Adipose tissue (tissue), 3 donors: ENCODE data around the gene BCAS1. TPM values are rescaled to one million over a fixed set of nuclear protein-coding genes. Genes with fewer than 3 reads are reported as not detected.
"Not testable (repeated sequence)": the region's sequence is repeated elsewhere in the genome, so short reads cannot be mapped to it uniquely, and the experiment has no call there.

Experiments
- H3K27ac ChIP-seq: one replicate; pipeline ENCODE4 v1.5.1; 2013; ENCODE audit warnings: low read depth, low read length
- WGBS, 3 donors: extraction: QIAGEN DNeasy Blood & Tissue Kit; methylation state at CpG; one replicate each; pipeline ENCODE4 v1.1.7; 2013; 5-methylcytosine and 5-hydroxymethylcytosine counted together
- polyA plus RNA-seq, 3 donors: library from polyadenylated mRNA; stranded (reverse); fragments of 200-250 nt; gene quantifications; one replicate each; pipeline ENCODE4 v1.2.3, GENCODE V29; 2013
- donor health status: healthy with polysubstance abuse.
- donor health status: Bipolar disorder and iron deficiency.
- donor health status: healthy.

Gene BCAS1
- polyA plus RNA-seq, 3 donors, result 0.24 to 4.8 (median 1.9) TPM

- WGBS, 3 donors, result 78 to 82% (median 82%) methylated on average over 4 of the region's 4 CpGs
Measured at GRCh38 chr20:53981752-53982437, 88.5 kb downstream of the BCAS1 start.

GRCh38 chr20:53981130-53981529 lies 89.3 kb downstream of the BCAS1 start:
- no peak overlapping the region for H3K27ac ChIP-seq
- 88 to 91% (median 91%) methylated on average over 5 of the region's 5 CpGs for WGBS, 3 donors

More at GRCh38 chr20:53981752-53982437, 88.5 kb downstream of the BCAS1 start:
- H3K27ac ChIP-seq, result no peak overlapping the region

GRCh38 chr20:53980031-53980465 lies 90.3 kb downstream of the BCAS1 start:
- WGBS, 3 donors, result 37 to 52% (median 43%) methylated on average over 4 of the region's 4 CpGs
- H3K27ac ChIP-seq, result no peak overlapping the region

- H3K27ac ChIP-seq, result no peak overlapping the region
Measured at GRCh38 chr20:53978497-53978896, 91.9 kb downstream of the BCAS1 start.

- H3K27ac ChIP-seq, result no peak overlapping the region
- WGBS, 3 donors, result 77 to 93% (median 83%) methylated on average over 1 of the region's 1 CpG
Measured at GRCh38 chr20:53977391-53977790, 93.0 kb downstream of the BCAS1 start.

- 52 to 71% (median 70%) methylated on average over 5 of the region's 5 CpGs for WGBS, 3 donors
Measured at GRCh38 chr20:53975761-53976160, 94.6 kb downstream of the BCAS1 start.

GRCh38 chr20:53974785-53975555 lies 95.4 kb downstream of the BCAS1 start:
- H3K27ac ChIP-seq, result no peak overlapping the region
- WGBS, 3 donors, result 86 to 93% (median 93%) methylated on average over 19 of the region's 19 CpGs

More at GRCh38 chr20:53975761-53976160, 94.6 kb downstream of the BCAS1 start:
- H3K27ac ChIP-seq, result no peak overlapping the region

GRCh38 chr20:53973882-53974281 lies 96.5 kb downstream of the BCAS1 start:
- H3K27ac ChIP-seq, result not testable (repeated sequence)
- WGBS, 3 donors, result 74 to 84% (median 83%) methylated on average over 5 of the region's 5 CpGs

- no peak overlapping the region for H3K27ac ChIP-seq
- 80 to 93% (median 89%) methylated on average over 1 of the region's 1 CpG for WGBS, 3 donors
Measured at GRCh38 chr20:53972179-53972578, 98.2 kb downstream of the BCAS1 start.

- no peak overlapping the region for H3K27ac ChIP-seq
- WGBS, 3 donors, result 74 to 91% (median 80%) methylated on average over 3 of the region's 3 CpGs
Measured at GRCh38 chr20:53971096-53971683, 99.2 kb downstream of the BCAS1 start.

- no peak overlapping the region for H3K27ac ChIP-seq
- WGBS, 3 donors, result 88 to 95% (median 93%) methylated on average over 2 of the region's 2 CpGs
Measured at GRCh38 chr20:53970232-53970631, 100.2 kb downstream of the BCAS1 start.

- 93 to 95% (median 94%) methylated on average over 5 of the region's 5 CpGs for WGBS, 3 donors
- no peak overlapping the region for H3K27ac ChIP-seq
Measured at GRCh38 chr20:53967527-53967926, 102.9 kb downstream of the BCAS1 start.

GRCh38 chr20:53966774-53967398 lies 103.5 kb downstream of the BCAS1 start:
- H3K27ac ChIP-seq, result no peak overlapping the region
- WGBS, 3 donors, result 89 to 96% (median 94%) methylated on average over 5 of the region's 5 CpGs

GRCh38 chr20:53964501-53965253 lies 105.7 kb downstream of the BCAS1 start:
- no peak overlapping the region for H3K27ac ChIP-seq

GRCh38 chr20:53964067-53964466 lies 106.3 kb downstream of the BCAS1 start:
- H3K27ac ChIP-seq, result no peak overlapping the region
- WGBS, 3 donors, result 70 to 80% (median 74%) methylated on average over 3 of the region's 3 CpGs

More at GRCh38 chr20:53964501-53965253, 105.7 kb downstream of the BCAS1 start:
- 86 to 98% (median 88%) methylated on average over 4 of the region's 4 CpGs for WGBS, 3 donors

GRCh38 chr20:53963635-53964034 lies 106.8 kb downstream of the BCAS1 start:
- WGBS, 3 donors, result 73 to 87% (median 74%) methylated on average over 9 of the region's 9 CpGs
- no peak overlapping the region for H3K27ac ChIP-seq

GRCh38 chr20:53962388-53962787 lies 108.0 kb downstream of the BCAS1 start:
- WGBS, 3 donors, result 90 to 99% (median 97%) methylated on average over 3 of the region's 3 CpGs
- H3K27ac ChIP-seq, result no peak overlapping the region

GRCh38 chr20:53961527-53961926 lies 108.9 kb downstream of the BCAS1 start:
- H3K27ac ChIP-seq, result no peak overlapping the region
- 63 to 75% (median 75%) methylated on average over 4 of the region's 4 CpGs for WGBS, 3 donors
